NCI-H524 (cell line): Measurements from ENCODE around the gene ARHGAP40.

Experiments used
- DNase-seq, 2 experiments: peaks; one replicate each; lab custom pipeline; 2025; lab: John Stamatoyannopoulos, UW

The ARHGAP40 gene

GRCh38 chr20:38651562-38651961, 50.0 kb downstream of the ARHGAP40 start:
- no peak for DNase-seq

DNA sequence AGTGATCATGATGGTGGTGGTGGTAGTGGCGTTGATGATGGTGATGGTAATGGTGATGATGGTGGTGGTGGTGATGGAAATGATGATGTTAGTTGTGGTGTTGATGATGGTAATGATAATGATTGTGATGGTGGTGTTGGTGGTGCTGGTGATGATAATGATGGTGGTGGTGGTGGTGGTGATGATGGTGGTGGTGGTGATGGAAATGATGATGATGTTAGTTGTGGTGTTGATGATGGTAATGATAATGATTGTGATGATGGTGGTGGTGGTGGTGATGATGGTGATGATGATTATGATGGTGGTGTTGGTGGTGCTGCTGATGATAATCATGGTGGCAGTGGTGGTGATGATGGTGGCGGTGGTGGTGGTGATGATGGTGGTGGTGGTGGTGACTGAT, 51.4 kb downstream of the ARHGAP40 start:
- no peak for DNase-seq

GRCh38 chr20:38657390-38657789, 55.8 kb downstream of the ARHGAP40 start:
- DNase-seq: no peak

DNA sequence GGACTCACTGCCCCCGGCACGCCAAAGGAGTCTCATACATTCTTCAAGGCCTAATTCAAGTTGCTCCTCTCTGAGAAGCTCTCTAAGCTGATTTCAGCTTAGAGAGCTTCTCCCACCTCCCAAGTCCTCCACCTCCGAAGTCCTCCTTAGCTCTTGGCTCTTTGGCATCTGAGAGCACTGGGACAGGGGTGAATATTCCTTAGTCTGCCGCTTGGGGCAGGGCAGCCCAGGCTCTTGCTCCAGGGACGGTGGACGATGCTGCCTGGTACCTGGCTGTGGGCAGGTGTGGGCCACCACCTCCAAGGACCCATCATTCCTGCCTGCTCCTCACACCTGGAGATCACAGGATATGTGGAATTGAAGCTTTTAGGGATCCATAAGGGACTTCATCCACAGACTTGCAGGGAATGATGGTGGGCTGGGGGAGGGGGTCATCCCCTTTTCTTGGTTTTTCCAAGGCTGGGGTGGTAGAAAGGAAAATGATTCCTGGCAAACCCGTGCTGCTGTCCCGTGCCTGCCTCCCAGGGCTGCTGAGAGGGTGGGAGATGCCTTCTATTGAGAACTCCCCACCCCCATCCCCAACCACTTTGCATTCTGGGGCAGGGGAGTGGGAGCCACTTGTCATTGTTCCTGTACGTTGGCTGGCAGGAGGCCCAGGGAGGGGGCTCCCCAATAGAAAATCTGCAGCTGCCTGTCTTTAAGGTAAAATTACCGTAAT, 57.4 kb downstream of the ARHGAP40 start:
- DNase-seq: peak; percentile 7 to 48

- no peak for DNase-seq
Observed at GRCh38 chr20:38659597-38659880, 57.9 kb downstream of the ARHGAP40 start.

DNA sequence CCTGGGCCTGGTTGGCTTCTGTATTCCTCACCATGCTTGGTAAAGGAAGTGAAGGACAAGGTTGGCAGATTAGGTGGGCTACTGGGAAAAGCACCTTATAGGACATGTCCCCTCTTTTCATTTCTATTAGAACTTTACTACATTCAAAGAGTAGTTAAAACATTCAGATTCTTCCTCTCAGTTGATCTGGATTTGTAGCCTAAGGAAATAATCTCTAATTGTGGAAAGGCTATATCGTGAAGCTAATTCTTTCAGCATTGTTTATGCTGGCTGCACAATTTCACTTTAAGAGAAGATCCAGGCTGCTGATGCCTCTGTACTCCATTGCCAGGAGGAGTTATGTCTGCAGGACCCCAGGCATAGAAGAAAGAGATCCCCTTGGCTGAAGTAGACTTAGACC, 58.8 kb downstream of the ARHGAP40 start:
- no peak for DNase-seq

DNA sequence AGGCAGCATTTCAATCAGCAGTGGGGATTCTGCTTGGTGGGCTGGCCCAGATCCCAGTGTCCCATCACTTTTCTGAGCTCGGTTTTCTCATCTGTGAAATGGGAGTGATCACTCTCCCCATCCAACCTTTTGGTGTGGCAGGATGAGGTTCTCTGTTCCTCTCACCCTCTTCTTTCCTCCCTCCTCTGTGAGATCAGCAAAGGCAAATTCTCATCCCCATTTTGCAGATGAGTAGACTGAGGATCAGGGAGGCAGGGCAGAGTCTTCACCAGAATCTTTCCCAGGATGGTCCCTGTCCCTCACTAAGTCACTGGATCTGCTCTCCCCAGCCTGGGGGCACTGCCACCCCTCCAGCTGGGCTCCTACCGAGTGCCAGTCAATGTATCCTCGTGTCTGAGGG, 62.1 kb downstream of the ARHGAP40 start:
- no peak for DNase-seq

GRCh38 chr20:38664284-38664683, 62.7 kb downstream of the ARHGAP40 start:
- no peak for DNase-seq

- DNase-seq: no peak
Observed at GRCh38 chr20:38665094-38665493, 63.5 kb downstream of the ARHGAP40 start.

DNA sequence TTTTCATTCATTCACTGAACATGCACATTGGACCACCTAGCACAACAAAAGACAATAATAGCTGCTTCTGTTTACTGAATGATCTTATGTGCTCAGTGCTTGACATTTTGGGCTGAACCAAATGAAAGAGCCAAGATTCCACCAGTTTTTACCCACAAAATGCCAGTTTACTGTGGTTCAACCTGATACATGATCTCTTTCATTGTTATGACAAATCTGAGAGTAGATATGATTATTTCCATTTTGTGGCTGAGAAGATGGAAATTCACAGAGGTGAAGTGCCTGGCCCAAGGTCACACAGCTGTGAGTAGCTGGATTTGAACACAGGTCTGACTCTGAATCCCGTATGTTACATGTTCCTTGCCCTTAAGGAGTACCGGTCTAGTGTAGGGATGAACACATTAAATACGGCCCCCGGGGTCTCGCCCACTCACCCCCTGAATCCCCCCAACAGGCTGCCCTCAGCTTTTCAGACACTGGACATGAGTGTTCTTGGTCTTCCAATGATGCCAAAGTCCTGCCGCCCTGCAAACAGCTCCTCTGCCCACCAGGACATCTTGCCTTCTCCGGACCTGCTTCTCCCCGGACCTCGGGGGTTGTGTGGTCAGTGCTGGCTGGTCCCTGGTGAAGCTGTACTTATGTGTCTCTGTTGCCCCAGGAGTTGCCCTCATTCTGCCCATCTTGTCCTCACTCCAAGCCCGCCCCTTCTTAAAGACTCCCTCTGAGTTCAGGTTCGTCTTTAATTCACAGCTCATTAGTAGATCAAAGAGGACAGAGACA, 64.1 kb downstream of the ARHGAP40 start:
- DNase-seq: no peak

GRCh38 chr20:38667417-38667956, 65.9 kb downstream of the ARHGAP40 start:
- DNase-seq: no peak

- no peak for DNase-seq
Observed at GRCh38 chr20:38669688-38670087, 68.1 kb downstream of the ARHGAP40 start.

DNA sequence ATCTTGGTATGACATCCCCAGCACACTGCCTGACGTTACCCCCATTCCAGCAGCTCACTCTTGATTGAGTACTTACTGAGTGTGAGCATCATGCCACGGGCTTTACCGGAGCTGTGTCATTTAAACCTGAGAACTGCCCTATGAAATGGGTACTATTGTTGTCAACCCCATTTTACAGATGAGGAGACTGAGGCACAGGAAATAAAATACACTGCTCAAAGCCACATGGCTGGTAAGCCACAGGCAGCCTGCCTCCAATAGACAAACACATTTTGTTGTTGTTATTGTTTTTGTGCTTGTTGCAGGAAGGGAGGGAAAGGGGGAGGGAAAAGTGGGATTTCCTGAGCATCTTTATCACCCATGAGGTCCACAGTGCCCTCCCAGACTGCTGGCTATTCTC, 69.2 kb downstream of the ARHGAP40 start:
- no peak for DNase-seq

GRCh38 chr20:38671186-38671585, 69.6 kb downstream of the ARHGAP40 start:
- DNase-seq: no peak

GRCh38 chr20:38671701-38672292, 70.2 kb downstream of the ARHGAP40 start:
- no peak for DNase-seq

GRCh38 chr20:38672504-38672903, 70.9 kb downstream of the ARHGAP40 start:
- DNase-seq: no peak

DNA sequence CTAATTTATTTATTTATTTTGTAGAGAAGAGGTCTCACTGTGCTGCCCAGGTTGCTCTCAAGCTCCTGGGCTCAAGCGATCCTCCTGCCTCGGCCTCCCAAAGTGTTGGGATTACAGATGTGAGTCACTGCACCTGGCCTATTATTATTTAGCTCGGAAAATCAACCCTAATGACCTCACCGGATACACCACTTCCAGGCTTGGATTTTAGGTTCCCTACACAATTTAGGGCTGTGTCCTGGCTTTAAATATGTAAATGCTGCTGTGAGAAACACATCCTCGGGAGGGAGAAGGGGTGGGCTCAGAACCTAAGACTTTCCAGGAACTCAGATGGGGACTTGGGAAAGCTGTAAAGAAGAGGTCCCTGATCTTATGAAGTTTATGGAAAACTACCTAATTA, 71.7 kb downstream of the ARHGAP40 start:
- DNase-seq: no peak

DNA sequence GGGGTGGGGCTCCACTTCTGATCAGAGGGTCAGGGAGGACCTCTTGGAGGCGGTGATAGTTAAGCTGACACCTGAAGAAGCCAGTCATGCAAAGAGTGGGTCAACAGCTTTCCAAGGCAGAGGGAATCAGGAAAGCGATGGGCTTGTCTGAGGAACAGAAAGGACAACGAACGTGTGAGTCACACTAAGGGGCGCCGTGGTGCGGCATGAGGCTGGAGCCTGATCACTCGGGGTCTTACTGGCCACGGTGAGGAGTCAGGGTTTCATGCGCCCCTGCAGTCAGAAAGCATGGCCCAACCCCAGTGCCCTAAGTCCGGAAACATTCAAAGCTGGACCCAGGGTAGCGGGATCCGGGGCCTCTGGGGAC, 72.1 kb downstream of the ARHGAP40 start:
- DNase-seq: peak; percentile 29 to 46

GRCh38 chr20:38674092-38674764, 72.6 kb downstream of the ARHGAP40 start:
- peak; percentile 71 to 79 for DNase-seq

- peak in 1 of 2 experiments; percentile 47 for DNase-seq
Observed at GRCh38 chr20:38674765-38675133, 73.1 kb downstream of the ARHGAP40 start.

GRCh38 chr20:38676576-38676975, 75.0 kb downstream of the ARHGAP40 start:
- DNase-seq: no peak

GRCh38 chr20:38680500-38681306, 79.1 kb downstream of the ARHGAP40 start:
- no peak for DNase-seq
